Ascending aorta (tissue), 2 donors: ENCODE results near the gene GOLGA6D. TPM values are rescaled to one million over a fixed set of nuclear protein-coding genes. Genes with fewer than 3 reads are reported as not detected.
"Not testable (repeated sequence)": the region's sequence is repeated elsewhere in the genome, so short reads cannot be mapped to it uniquely, and the experiment has no call there.

Experiments used
- DNase-seq, 2 donors: peaks; one replicate each; pipeline ENCODE4 v3.0.0-alpha.2; 2019; ENCODE audit warnings: low spot score in 2 of 2
- H3K27ac ChIP-seq, 2 donors: fragments of 200-600 bp; sonication (generic); one replicate each; pipeline ENCODE4 v1.5.1; 2016 to 2017; ENCODE audit warnings: mild to moderate bottlenecking in 1 of 2
- H3K27me3 ChIP-seq: fragments of 200-600 bp; sonication (generic); one replicate; pipeline ENCODE4 v1.5.1; 2017
- H3K36me3 ChIP-seq, 2 donors: fragments of 200-600 bp; sonication (generic); one replicate each; pipeline ENCODE4 v1.5.1; 2016
- H3K4me1 ChIP-seq, 2 donors: fragments of 200-600 bp; sonication (generic); one replicate each; pipeline ENCODE4 v1.5.1; 2016 to 2017; ENCODE audit warnings: mild to moderate bottlenecking in 1 of 2
- H3K4me3 ChIP-seq, 2 donors: fragments of 200-600 bp; sonication (generic); one replicate each; pipeline ENCODE4 v1.5.1; 2016 to 2017; ENCODE audit warnings: mild to moderate bottlenecking in 1 of 2
- H3K9me3 ChIP-seq, 2 donors: fragments of 200-600 bp; sonication (generic); one replicate each; pipeline ENCODE4 v1.5.1; 2016
- intact Hi-C: fragments of 100-400 bp; cut with DNase I; formaldehyde crosslinking; loops from one replicate; pipeline ENCODE4 v1.15.1; 2023
- total RNA-seq: library from RNA; depleted of rRNA; stranded (reverse); fragments of >200 nt; gene quantifications from one replicate; pipeline ENCODE4 v1.1.0, GENCODE V29; 2016
- TF ChIP-seq, protein P1 (sequence below), 3 experiments: fragments of 200-600 bp in 2 of 3; fragments of 450-650 bp in 1 of 3; sonication (generic) in 2 of 3; IDR thresholded peaks; one replicate each; pipeline ENCODE4 v1.5.1; 2016 to 2019; ENCODE audit warnings: antibody characterized with exemption in 3 of 3, mild to moderate bottlenecking in 1 of 3, moderate library complexity in 1 of 3

GOLGA6D gene, protein sequence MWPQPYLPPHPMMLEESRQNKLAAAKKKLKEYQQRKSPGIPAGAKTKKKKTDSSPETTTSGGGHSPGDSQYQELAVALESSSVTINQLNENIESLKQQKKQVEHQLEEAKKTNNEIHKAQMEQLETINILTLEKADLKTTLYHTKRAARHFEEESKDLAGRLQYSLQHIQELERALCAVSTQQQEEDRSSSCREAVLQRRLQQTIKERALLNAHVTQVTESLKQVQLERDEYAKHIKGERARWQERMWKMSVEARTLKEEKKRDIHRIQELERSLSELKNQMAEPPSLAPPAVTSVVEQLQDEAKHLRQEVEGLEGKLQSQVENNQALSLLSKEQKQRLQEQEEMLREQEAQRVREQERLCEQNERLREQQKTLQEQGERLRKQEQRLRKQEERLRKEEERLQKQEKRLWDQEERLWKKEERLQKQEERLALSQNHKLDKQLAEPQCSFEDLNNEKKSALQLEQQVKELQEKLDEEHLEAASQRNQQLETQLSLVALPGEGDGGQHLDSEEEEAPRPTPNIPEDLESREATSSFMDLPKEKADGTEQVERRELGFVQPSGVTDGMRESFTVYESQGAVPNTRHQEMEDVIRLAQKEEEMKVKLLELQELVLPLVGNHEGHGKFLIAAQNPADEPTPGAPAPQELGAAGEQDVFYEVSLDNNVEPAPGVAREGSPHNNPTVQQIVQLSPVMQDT
- not detected for total RNA-seq

DNA sequence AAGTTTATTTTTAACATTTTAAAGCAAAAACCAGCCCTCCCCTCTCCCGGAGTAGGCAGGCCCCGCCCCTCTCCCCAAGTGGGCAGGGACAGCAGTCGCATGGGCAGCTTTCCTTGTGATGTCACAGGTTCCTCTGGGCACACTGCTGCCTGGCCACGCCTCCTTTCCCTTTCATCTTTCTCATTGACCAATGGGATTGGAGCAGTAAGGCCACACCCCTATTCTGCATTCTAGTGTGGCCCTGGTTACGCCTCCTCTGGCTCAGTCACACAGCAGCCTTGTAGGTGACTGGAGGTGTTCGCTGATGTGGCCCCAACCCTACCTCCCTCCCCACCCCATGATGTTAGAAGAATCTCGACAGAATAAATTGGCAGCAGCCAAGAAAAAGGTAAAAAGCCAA lies at the start of gene GOLGA6D:
TSS of gene GOLGA6D (plus strand) at position 264 of the 400 bp plus-strand sequence. CDS start at position 305, 41 bp downstream.
- intact Hi-C loops, H3K27me3 ChIP-seq: not testable (repeated sequence)

DNA sequence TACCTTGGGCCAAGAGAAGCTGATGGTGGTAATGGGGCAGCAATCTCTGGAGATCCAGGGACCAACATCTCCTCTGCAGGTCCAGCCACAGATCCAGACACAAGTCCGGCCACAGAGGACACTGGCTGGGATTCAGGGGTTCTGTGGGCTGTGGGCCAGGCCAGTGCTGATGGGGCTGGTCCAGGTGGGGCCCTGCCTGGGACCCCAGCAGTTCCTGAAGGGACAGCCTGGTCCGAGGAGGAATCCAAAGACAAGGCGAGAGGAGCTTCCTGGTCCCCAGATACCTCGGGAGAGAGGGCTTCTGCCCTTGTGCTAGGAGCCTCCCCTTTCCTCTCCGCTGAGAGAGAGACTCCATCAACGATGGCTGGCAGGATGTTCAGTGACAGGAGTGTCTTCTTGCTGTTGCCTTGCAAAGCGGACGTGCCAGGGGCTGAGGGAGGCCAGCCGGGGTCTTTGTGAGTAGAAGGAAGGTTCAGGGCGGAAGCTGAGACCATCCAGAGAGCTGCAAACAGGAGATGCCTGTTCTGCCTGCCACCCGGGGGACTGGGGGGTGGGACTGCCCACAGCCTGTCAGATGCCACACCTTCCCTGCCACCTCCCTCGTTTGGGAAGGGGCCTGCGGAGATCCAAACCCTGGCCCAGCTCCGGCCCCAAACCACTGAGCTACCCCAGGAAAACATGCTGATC lies 49.0 kb upstream of the GOLGA6D start:
- DNase-seq, result no peak
- intact Hi-C loops, result no loop called here
- TF ChIP-seq, protein P1, sequence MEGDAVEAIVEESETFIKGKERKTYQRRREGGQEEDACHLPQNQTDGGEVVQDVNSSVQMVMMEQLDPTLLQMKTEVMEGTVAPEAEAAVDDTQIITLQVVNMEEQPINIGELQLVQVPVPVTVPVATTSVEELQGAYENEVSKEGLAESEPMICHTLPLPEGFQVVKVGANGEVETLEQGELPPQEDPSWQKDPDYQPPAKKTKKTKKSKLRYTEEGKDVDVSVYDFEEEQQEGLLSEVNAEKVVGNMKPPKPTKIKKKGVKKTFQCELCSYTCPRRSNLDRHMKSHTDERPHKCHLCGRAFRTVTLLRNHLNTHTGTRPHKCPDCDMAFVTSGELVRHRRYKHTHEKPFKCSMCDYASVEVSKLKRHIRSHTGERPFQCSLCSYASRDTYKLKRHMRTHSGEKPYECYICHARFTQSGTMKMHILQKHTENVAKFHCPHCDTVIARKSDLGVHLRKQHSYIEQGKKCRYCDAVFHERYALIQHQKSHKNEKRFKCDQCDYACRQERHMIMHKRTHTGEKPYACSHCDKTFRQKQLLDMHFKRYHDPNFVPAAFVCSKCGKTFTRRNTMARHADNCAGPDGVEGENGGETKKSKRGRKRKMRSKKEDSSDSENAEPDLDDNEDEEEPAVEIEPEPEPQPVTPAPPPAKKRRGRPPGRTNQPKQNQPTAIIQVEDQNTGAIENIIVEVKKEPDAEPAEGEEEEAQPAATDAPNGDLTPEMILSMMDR (IDR thresholded peaks at IDR 0.05), result no peak
- H3K27me3 ChIP-seq, result no peaks in the 10 kb centered on the region
- no peak overlapping the region for H3K4me3 ChIP-seq
- no peaks in the 10 kb centered on the region for H3K36me3 ChIP-seq
- H3K9me3 ChIP-seq, result no peaks in the 10 kb centered on the region
- no peaks in the 10 kb centered on the region for H3K4me1 ChIP-seq
- no peak overlapping the region for H3K27ac ChIP-seq

More for the DNA sequence above, at the start of gene GOLGA6D:
- H3K9me3 ChIP-seq, H3K4me3 ChIP-seq, H3K36me3 ChIP-seq, DNase-seq, H3K27ac ChIP-seq, H3K4me1 ChIP-seq: not testable (repeated sequence)

DNA sequence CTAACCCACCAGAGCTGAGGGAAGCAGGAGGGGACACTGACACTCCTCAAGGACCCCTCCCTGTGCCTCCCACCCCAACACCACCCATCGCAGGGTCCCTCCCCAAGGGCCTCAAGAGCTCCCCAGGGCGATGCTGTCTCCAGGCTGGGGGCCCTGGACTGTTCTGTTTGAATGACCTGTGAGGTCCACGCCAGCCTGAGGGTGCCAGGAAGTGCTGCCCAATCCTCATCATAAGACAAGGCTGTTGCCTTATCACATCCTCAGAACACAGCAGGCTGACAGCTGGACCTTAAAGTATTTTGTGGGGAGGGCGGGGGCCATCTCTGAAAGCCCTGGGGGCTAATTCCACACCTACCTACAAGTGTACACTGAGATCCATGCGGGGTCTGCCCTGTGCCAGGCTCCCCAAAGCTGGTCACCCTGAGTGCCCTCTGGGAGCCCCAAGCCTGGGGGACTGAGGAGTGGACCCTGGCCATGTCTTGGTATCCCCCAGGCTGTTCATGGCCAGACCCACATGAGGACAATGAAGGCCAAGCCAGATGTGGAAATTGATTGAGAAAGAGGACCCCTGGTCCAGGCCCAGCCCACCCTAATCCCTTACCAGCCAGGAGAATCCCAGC lies 48.3 kb upstream of the GOLGA6D start:
- Histone ChIP-seq H3K4me3 (no peak overlapping the region), H3K36me3 (no peaks in the 10 kb centered on the region), H3K27me3 (no peaks in the 10 kb centered on the region), H3K27ac (no peak overlapping the region), H3K4me1 (no peaks in the 10 kb centered on the region), H3K9me3 (no peaks in the 10 kb centered on the region)
- no peak for DNase-seq
- TF ChIP-seq, protein P1 (IDR thresholded peaks at IDR 0.05), result no peak
- intact Hi-C loops, result no loop called here

DNA sequence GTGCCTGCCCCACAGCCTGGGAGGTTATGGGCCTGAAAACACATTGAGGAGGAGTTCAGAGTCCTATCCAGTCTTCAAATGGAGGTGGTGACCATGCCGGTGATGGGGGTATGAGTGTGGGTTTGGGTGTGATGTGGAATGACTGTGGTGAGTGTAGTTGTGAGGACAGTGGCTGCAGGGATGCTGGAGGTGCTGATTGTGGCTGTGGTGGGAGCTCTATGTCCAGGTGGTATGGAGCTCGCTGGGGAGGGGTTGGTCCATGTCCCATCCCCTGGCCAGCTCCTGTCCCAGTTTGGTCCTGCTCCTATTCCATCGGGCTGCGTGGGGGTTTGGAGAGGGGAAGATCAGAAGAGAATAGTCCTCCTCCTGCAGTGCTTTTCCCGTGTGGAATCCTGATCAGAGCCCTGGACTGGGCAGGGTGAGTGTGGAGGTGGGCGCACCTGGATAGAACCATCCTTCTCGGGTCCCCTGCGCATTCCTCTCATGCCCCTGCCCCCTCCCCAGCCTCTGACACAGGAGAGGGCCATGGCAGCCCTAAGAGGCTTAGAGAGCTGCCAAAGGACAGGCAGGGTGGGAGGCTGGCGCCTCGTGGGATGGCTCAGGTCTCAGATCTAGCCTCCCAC lies 47.5 kb upstream of the GOLGA6D start:
- TF ChIP-seq, protein P1 (IDR thresholded peaks at IDR 0.05), result no peak
- Histone ChIP-seq H3K9me3 (no peaks in the 10 kb centered on the region), H3K4me1 (no peaks in the 10 kb centered on the region), H3K4me3 (no peak overlapping the region), H3K27ac (no peak overlapping the region), H3K27me3 (no peaks in the 10 kb centered on the region), H3K36me3 (no peaks in the 10 kb centered on the region)
- DNase-seq, result no peak
- intact Hi-C loops, result no loop called here

DNA sequence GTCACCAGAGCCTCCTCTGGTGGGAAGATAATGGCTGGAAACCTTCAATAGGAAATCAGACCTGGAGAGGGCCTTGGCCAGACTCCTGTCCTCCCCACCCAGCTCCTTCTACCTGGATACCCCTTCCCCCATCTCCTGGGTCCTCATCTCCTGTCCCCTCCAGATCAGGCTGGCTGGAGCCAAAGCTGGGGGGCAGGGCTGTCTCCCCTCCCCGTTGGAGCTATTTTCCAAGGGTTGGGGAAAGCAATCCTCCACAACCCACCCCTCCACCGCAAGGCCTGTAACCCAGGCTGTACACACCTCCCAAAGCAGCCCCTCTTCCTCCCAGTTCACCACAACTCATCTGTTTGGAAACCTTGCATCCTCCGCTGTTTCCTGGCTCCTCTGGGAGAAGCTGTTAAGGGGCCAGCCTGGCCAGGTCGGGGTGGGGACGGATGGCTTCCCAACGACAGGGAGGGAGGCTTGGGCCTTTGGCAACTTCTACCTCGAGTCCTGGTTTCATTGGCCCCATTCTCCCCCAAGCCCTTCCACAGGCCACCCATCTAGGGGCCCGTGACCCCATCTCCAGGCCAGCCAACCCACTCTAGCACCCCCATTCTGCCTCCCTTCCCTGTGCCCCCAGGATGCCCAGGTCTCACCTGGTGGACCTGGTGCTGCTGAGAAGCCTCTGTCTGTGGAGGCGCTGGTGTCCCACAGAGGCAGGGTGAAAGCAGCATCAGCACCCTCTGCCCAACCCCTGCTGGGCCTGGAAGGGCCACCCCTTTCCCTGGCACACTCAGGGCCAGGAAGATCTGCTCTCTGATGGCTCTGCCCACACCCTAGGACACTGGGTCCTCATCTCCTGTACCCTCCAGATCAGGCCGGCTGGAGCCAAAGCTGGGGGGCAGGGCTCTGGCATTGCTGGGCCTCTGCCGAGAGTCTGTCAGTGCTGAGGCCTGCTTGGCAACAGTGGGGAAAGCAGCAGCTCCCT lies 46.6 kb upstream of the GOLGA6D start:
- TF ChIP-seq, protein P1 (IDR thresholded peaks at IDR 0.05), result no peak
- intact Hi-C loops, result no loop called here
- no peak for DNase-seq
- Histone ChIP-seq H3K27me3 (no peaks in the 10 kb centered on the region), H3K4me1 (no peaks in the 10 kb centered on the region), H3K27ac (no peak overlapping the region), H3K36me3 (no peaks in the 10 kb centered on the region), H3K9me3 (no peaks in the 10 kb centered on the region), H3K4me3 (no peak overlapping the region)
